ENCODE data around the gene FAM171A1. TPM values are rescaled to one million over a fixed set of nuclear protein-coding genes. Genes with fewer than 3 reads are reported as not detected.

The FAM171A1 gene
- total RNA-seq, 1 donor from 2014 or later: 51.9 TPM

DNA sequence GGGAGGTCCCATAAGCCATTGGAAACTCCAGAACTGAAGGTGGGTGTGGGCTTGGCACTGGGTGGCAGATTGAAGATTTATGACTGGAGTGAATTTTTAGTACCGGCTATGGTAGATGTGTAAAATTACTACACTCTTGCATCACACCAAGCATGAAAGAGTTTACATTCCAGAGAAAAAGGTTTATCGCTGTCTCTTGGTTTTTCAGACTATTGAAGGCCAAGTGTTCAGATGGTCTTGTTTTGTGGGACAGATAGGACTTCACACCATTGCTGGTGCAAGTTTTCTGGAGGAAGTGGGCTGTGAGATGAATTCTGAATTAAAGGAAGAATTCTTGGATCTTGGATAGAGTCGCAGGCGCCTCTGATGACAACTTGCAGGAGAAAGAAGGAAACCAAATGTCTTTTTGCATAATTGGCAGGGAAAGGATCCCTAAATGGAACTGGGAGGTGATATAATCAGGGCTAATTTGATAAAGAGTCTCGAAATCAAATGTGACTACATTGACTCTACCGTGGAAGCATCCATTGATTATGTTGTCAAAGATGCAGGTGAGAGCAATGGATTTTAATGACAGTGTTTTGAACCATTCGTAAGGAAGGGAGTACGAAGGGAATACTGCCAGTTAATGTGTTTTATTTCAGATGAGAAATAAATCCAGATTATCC lies 188.4 kb downstream of the FAM171A1 start:
- Histone ChIP-seq H3K36me3 (ENCODE audit: insufficient read depth, low read length) (no peaks in the 10 kb centered on the region), H3K4me1 (ENCODE audit: insufficient read depth, low read length) (no peaks in the 10 kb centered on the region), H4K20me1 (ENCODE audit: insufficient read depth, low read length) (no peaks in the 10 kb centered on the region), H3K9ac (ENCODE audit: low read length) (no peak overlapping the region), H2AFZ (ENCODE audit: low read depth, low read length) (no peak overlapping the region), H3K27me3 (ENCODE audit: insufficient read depth, low read length) (peaks cover 2% of the 10 kb centered on the region), H3K27ac (ENCODE audit: low read depth, low read length) (no peak overlapping the region), H3K4me2 (ENCODE audit: low read length) (no peak overlapping the region), H3K4me3 (ENCODE audit: insufficient read depth, low read depth, low read length) (no peak overlapping the region), H3K9me3 (ENCODE audit: insufficient read depth, low read depth, low read length) (no peaks in the 10 kb centered on the region), H3K79me2 (ENCODE audit: insufficient read depth, low read length) (no peaks in the 10 kb centered on the region)
- H3K36me3 Mint-ChIP-seq (ENCODE audit: low read depth, unreplicated experiment): peaks cover 16% of the 10 kb centered on the region
- DNase-seq (ENCODE audit: low read depth): no peak
- peaks cover 2% of the 10 kb centered on the region for H3K27me3 Mint-ChIP-seq (ENCODE audit: low read depth, unreplicated experiment)
- H3K27ac Mint-ChIP-seq (ENCODE audit: unreplicated experiment): peak overlapping the region; percentile 58
- TF ChIP-seq, protein P1, sequence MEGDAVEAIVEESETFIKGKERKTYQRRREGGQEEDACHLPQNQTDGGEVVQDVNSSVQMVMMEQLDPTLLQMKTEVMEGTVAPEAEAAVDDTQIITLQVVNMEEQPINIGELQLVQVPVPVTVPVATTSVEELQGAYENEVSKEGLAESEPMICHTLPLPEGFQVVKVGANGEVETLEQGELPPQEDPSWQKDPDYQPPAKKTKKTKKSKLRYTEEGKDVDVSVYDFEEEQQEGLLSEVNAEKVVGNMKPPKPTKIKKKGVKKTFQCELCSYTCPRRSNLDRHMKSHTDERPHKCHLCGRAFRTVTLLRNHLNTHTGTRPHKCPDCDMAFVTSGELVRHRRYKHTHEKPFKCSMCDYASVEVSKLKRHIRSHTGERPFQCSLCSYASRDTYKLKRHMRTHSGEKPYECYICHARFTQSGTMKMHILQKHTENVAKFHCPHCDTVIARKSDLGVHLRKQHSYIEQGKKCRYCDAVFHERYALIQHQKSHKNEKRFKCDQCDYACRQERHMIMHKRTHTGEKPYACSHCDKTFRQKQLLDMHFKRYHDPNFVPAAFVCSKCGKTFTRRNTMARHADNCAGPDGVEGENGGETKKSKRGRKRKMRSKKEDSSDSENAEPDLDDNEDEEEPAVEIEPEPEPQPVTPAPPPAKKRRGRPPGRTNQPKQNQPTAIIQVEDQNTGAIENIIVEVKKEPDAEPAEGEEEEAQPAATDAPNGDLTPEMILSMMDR (IDR thresholded peaks at IDR 0.05; ENCODE audit: insufficient read depth, low read depth, low read length): no peak
- no peak for TF ChIP-seq EZH2 (IDR thresholded peaks at IDR 0.05; ENCODE audit: insufficient read depth, low read length)
- H3K4me3 Mint-ChIP-seq (ENCODE audit: unreplicated experiment): no peak overlapping the region
- no peak for FAIRE-seq
- H3K4me1 Mint-ChIP-seq (ENCODE audit: low read depth, unreplicated experiment): peaks cover 4% of the 10 kb centered on the region
- H3K9me3 Mint-ChIP-seq (ENCODE audit: unreplicated experiment): no peaks in the 10 kb centered on the region

DNA sequence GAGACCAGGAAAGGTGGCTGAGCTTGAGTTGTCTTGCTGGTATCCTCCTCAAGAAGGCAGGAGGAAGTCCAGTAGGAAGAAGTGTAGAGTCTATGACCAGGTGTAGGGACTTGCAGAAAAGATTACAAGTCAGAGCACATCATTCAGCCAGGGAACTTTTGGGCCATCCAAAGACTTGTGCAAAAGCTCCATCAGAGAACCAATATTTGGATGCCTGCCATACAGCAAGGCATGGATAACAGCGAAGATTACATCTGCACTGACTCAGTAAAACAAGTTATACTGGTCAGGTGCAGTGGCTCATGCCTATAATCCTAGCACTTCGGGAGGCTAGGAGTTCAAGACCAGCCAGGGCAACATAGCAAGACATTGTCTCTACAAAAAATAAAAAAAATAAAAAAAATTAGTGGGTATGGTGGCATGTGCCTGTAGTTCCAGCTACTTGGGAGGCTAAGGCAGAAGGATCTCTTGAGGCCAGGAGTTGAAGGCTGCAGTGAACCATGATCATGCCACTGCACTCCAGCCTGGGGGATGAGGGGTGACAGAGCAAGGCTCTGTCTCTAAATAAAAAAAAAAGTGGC lies 189.4 kb downstream of the FAM171A1 start:
- Histone ChIP-seq H3K4me2 (ENCODE audit: low read length) (no peak overlapping the region), H3K4me3 (ENCODE audit: insufficient read depth, low read depth, low read length) (no peak overlapping the region), H3K79me2 (ENCODE audit: insufficient read depth, low read length) (no peaks in the 10 kb centered on the region), H4K20me1 (ENCODE audit: insufficient read depth, low read length) (no peaks in the 10 kb centered on the region), H3K36me3 (ENCODE audit: insufficient read depth, low read length) (no peaks in the 10 kb centered on the region), H2AFZ (ENCODE audit: low read depth, low read length) (no peak overlapping the region), H3K9ac (ENCODE audit: low read length) (no peak overlapping the region), H3K27me3 (ENCODE audit: insufficient read depth, low read length) (peaks cover 2% of the 10 kb centered on the region), H3K27ac (ENCODE audit: low read depth, low read length) (no peak overlapping the region), H3K9me3 (ENCODE audit: insufficient read depth, low read depth, low read length) (no peaks in the 10 kb centered on the region), H3K4me1 (ENCODE audit: insufficient read depth, low read length) (no peaks in the 10 kb centered on the region)
- Mint-ChIP-seq H3K27me3 (ENCODE audit: low read depth, unreplicated experiment) (peaks cover 2% of the 10 kb centered on the region), H3K4me1 (ENCODE audit: low read depth, unreplicated experiment) (peaks cover 4% of the 10 kb centered on the region), H3K36me3 (ENCODE audit: low read depth, unreplicated experiment) (peaks cover 13% of the 10 kb centered on the region), H3K27ac (ENCODE audit: unreplicated experiment) (peak overlapping the region; percentile 12), H3K9me3 (ENCODE audit: unreplicated experiment) (no peaks in the 10 kb centered on the region), H3K4me3 (ENCODE audit: unreplicated experiment) (no peak overlapping the region)
- TF ChIP-seq EZH2 (IDR thresholded peaks at IDR 0.05; ENCODE audit: insufficient read depth, low read length): no peak
- TF ChIP-seq, protein P1 (IDR thresholded peaks at IDR 0.05; ENCODE audit: insufficient read depth, low read depth, low read length): no peak
- DNase-seq (ENCODE audit: low read depth) (no peak), FAIRE-seq (no peak)

DNA sequence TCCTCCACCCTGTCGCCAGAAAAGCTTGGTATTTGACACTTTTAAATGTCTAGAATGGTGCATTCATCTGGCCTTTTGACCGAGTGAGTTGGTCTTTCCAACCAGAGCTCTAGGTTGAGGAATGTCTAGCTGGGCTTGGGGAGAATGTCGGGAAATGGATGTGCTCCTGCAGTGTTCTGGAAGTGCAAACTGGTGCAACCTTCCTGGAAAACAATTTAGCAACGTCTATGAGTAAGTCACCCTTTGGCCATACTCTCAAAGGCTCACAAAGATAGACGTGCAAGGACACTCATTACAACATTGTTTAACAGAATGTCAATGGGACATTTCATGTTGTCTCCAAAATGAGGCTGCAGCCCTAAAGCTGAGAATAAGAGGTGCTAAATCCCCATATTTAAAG lies 190.4 kb downstream of the FAM171A1 start:
- no peaks in the 10 kb centered on the region for H4K20me1 ChIP-seq (ENCODE audit: insufficient read depth, low read length)
- FAIRE-seq: no peak
- H3K27me3 ChIP-seq (ENCODE audit: insufficient read depth, low read length): peaks cover 2% of the 10 kb centered on the region
- no peaks in the 10 kb centered on the region for H3K9me3 ChIP-seq (ENCODE audit: insufficient read depth, low read depth, low read length)
- Mint-ChIP-seq H3K4me3 (ENCODE audit: unreplicated experiment) (no peak overlapping the region), H3K36me3 (ENCODE audit: low read depth, unreplicated experiment) (peaks cover 11% of the 10 kb centered on the region), H3K27me3 (ENCODE audit: low read depth, unreplicated experiment) (peaks cover 2% of the 10 kb centered on the region), H3K4me1 (ENCODE audit: low read depth, unreplicated experiment) (peaks cover 4% of the 10 kb centered on the region), H3K27ac (ENCODE audit: unreplicated experiment) (no peak overlapping the region), H3K9me3 (ENCODE audit: unreplicated experiment) (no peaks in the 10 kb centered on the region)
- no peaks in the 10 kb centered on the region for H3K79me2 ChIP-seq (ENCODE audit: insufficient read depth, low read length)
- no peak overlapping the region for H2AFZ ChIP-seq (ENCODE audit: low read depth, low read length)
- DNase-seq (ENCODE audit: low read depth): no peak
- H3K36me3 ChIP-seq (ENCODE audit: insufficient read depth, low read length): no peaks in the 10 kb centered on the region
- TF ChIP-seq, protein P1 (IDR thresholded peaks at IDR 0.05; ENCODE audit: insufficient read depth, low read depth, low read length): no peak
- no peak for TF ChIP-seq EZH2 (IDR thresholded peaks at IDR 0.05; ENCODE audit: insufficient read depth, low read length)
- no peak overlapping the region for H3K9ac ChIP-seq (ENCODE audit: low read length)
- H3K4me1 ChIP-seq (ENCODE audit: insufficient read depth, low read length): no peaks in the 10 kb centered on the region
- H3K27ac ChIP-seq (ENCODE audit: low read depth, low read length): no peak overlapping the region
- H3K4me3 ChIP-seq (ENCODE audit: insufficient read depth, low read depth, low read length): no peak overlapping the region
- H3K4me2 ChIP-seq (ENCODE audit: low read length): no peak overlapping the region

Data from astrocyte (in vitro differentiated cells and primary cell).